Measurements from ENCODE around the gene USP3. TPM values are rescaled to one million over a fixed set of nuclear protein-coding genes. Genes with fewer than 3 reads are reported as not detected.
A peak's percentile ranks its signal among the peaks of the same experiment; 100 is the strongest.

USP3 gene
- total RNA-seq, 1 donor from 2014 or later = 74.5 TPM

DNA sequence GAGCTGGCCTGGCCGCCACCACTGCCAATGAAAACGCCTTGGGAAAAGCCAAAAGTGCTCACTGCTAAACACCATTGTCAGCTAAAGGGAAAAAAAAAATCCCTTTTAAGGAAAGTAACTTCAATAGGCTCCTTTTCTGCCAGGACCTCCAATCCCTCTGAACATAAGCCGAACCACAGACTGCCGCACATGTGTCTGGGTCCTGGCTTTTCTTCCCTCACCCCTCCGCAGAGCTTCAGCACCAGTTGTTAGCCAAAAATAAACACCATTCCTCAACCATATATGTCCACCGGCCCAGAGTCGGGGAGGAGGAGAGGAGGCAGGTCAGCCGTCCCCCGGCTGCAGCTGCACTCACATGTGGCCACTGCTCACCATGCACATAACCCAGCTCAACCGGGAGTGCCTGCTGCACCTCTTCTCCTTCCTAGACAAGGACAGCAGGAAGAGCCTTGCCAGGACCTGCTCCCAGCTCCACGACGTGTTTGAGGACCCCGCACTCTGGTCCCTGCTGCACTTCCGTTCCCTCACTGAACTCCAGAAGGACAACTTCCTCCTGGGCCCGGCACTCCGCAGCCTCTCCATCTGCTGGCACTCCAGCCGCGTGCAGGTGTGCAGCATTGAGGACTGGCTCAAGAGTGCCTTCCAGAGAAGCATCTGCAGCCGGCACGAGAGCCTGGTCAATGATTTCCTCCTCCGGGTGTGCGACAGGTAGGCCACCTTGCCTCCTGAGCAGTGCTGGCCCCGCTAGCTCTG, 92.8 kb downstream of the USP3 start, which contains the start of gene FBXL22:
FBXL22 (plus strand) TSS at position 350 of the 753 bp plus-strand sequence; CDS start at position 356, 6 bp downstream.
- ATAC-seq (no peak), DNase-seq (peak; percentile 61)
- intact Hi-C loops (cut with DNase I) = no loop called here
- Histone ChIP-seq H3K27me3 (ENCODE audit: low read depth) (no peaks in the 10 kb centered on the region), H3K36me3 (peaks cover 16% of the 10 kb centered on the region), H3K4me3 (peak within 1 kb of the TSS; percentile 27), H3K27ac (peak within 1 kb of the TSS; percentile 56), H3K9me3 (no peaks in the 10 kb centered on the region), H3K4me1 (peaks cover 49% of the 10 kb centered on the region)
- TF ChIP-seq CTCF (IDR thresholded peaks at IDR 0.05) = no peak

DNA sequence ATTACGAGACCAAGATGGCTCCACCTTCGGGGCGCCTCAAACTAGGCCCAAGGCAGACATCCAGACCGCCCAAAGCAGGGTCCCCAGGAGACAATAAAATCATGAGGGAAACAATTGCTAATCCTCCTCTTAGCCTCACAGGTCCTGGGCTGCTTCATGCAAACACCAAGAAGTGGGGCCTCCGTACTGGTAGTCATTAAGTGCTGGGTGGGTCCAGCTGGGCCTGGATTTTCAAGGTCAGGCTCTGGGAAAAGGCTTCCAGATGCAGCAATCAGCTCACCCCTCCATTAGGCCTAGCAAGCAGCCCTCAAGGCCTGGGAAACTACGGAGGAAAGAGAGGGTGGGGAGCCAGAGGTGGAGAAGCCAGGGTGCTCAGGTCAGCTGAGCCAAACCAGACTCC, 93.4 kb downstream of the USP3 start:
- Histone ChIP-seq H3K4me1 (peaks cover 49% of the 10 kb centered on the region), H3K36me3 (peaks cover 12% of the 10 kb centered on the region), H3K27ac (peak overlapping the region; percentile 56), H3K27me3 (ENCODE audit: low read depth) (no peaks in the 10 kb centered on the region), H3K4me3 (no peak overlapping the region), H3K9me3 (no peaks in the 10 kb centered on the region)
- TF ChIP-seq CTCF (IDR thresholded peaks at IDR 0.05) = no peak
- intact Hi-C loops (cut with DNase I) = no loop called here
- ATAC-seq (no peak), DNase-seq (no peak)

DNA sequence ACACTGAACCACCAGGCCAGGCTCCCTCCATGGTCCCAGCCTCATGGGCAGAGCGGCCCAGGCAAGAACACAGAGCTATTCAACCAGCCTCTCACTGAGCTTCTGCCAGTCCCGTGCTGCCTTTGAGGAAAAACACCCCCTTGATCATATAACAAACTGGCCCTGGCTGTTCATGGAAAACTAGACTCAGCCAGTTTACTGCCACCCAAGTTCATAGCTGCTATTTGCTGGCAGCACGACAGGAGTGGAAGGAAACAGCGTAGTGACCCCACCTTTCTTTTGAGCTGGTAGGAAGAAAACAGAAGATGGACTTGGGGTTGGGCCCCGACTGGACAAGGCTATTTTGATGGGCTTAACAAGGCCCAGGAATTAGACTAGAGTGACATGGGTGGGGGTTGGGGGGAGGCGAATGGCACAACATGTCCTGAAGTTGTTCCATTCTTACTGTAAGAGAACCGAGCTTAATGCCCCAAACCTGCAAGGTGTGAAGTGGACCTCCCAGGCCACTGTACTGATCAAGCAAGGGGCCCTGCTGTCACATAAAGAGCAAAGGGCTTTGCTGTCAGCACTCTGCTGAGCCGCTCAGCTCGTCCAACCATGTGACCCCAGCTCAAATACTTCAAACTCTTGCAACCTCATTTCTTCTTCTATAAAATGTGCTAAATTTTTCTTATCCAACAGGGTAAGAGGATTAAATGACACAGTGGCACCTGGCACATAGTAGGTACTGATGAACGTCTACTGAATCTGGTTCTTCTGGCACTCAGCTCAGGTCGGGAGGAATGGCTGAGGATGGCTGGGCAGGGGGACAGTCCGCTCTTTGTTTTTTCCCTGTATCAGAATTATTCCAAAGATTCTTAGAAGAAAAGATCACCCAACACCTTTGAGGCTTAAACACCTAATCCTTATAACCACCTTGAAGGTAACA, 94.3 kb downstream of the USP3 start:
- Histone ChIP-seq H3K36me3 (peaks cover 2% of the 10 kb centered on the region), H3K9me3 (no peaks in the 10 kb centered on the region), H3K27me3 (ENCODE audit: low read depth) (no peaks in the 10 kb centered on the region), H3K27ac (peak overlapping the region; percentile 38), H3K4me1 (peaks cover 49% of the 10 kb centered on the region), H3K4me3 (no peak overlapping the region)
- intact Hi-C loops (cut with DNase I) = no loop called here
- TF ChIP-seq CTCF (IDR thresholded peaks at IDR 0.05) = no peak
- DNase-seq (no peak), ATAC-seq (no peak)

- Histone ChIP-seq H3K27me3 (ENCODE audit: low read depth) (no peaks in the 10 kb centered on the region), H3K4me1 (peaks cover 49% of the 10 kb centered on the region), H3K27ac (peak overlapping the region; percentile 38), H3K36me3 (no peaks in the 10 kb centered on the region), H3K4me3 (peak overlapping the region; percentile 83), H3K9me3 (no peaks in the 10 kb centered on the region)
- TF ChIP-seq CTCF (IDR thresholded peaks at IDR 0.05) = peak; percentile 60
- intact Hi-C loops (cut with DNase I) = no loop called here
- ATAC-seq (peak; percentile 68 to 72), DNase-seq (peak; percentile 82)
These were observed 95.1 kb downstream of the USP3 start for GRCh38 chr15:63599401-63600000.

DNA sequence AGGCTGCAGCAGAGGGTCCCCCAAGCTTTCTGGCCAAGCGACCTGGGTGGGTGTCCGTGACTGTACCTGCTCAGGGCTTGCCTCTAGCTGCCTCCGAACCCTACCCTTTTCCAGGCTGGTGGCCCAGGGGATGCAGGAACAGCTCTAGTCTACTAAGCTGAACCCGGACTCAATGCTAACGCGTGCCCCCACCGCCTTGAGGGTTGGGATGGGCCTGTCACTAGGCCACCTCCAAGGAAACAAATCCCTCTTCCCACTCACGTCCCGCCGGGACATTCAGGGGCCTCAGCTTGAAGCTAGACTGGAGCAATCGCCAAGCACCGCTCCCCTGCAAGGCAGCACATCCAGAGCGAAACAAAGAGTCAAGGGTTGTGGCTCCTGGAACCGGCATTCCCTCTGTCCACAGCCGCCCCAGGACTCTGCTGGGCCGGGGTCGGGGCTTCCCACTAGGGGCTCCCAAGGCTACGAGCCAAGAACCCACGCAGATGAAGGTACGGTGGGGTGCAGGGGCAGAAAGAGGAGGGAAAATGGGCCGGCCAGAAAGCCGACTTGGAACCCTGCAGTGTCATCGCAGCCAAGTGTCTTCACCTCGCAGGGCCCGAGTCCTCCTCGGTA, 95.7 kb downstream of the USP3 start:
- peak overlapping the region; percentile 77 for H3K27ac ChIP-seq
- peak; percentile 11 to 25 for ATAC-seq
- no peak for TF ChIP-seq CTCF (IDR thresholded peaks at IDR 0.05)
- no peaks in the 10 kb centered on the region for H3K27me3 ChIP-seq (ENCODE audit: low read depth)
- intact Hi-C loops (cut with DNase I) = no loop called here
- peaks cover 49% of the 10 kb centered on the region for H3K4me1 ChIP-seq
- H3K36me3 ChIP-seq = no peaks in the 10 kb centered on the region
- no peak for DNase-seq
- H3K9me3 ChIP-seq = no peaks in the 10 kb centered on the region
- peak overlapping the region; percentile 83 for H3K4me3 ChIP-seq

Measured in lower lobe of right lung (tissue), 2 donors.